ENCODE data around the gene CBLB.
"Not testable (repeated sequence)": the region's sequence is repeated elsewhere in the genome, so short reads cannot be mapped to it uniquely, and the experiment has no call there.

Gene CBLB

DNA sequence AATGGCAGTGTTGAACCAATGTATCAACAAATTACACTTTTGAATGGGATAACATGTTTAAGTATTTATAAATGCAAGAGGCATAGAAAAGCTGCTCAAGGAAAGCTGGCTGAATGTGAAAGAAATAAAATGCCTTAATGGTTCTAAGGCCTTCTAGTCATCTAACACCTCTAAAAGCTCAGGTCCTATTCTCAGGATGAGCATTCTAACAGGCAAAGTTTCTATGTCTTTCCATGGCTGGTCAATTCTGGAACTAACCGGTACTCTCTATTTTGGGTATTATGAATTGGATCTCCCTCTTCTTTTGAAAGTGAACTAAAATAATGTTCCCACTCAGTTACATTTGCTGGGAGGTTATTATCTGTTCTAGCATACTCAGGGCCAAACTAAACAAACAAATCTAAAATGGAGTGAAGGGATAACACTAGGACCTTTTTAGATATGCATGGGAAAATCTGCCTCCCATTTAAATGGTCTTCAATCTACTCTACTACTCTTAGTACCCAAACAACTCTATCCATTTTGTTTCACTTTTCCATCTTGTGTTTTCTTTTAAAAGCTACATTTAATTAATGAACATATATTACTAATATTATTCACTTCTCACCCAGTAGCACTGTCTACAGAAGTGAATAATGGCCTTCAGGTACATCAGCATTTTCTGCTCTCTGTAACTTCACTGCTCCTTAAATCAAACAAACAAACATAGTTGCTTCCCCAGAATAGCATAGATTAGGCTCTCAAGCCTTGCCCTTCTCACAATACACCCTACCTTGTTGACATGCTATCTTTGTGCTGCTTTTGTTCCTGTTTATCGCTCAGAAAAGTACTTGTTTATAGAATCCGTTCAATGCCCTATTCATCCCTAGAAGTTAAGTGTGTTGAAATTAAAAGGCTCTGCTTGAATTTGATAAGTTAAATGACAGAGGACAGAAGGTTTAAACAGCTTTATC, 46.4 kb downstream of the CBLB start:
- no peak for DNase-seq (ENCODE audit: low spot score)
- in situ Hi-C loops (cut with MboI; ENCODE audit: low pct_unique_long_range_greater_than_20kb, low sequenced_read_pairs, unreplicated experiment) = no loop called here

DNA sequence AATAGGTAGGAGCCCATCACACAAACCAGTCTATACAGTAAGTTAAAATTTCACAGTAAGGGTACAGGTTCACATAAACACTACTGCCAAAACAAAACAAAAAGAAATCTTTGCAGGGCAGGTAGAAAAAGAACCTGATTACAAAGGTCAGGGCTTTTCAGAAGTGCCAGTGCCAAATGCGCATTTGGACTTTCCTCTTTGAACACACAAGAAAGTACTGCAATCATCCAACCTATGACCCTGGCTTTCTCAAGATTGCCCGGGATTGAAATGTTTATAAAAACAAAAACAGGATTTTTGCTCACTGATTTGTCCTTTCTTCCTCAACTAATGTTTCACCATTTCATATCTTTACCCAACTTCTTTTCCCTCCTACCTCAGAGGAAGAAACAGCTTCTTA, 47.4 kb downstream of the CBLB start:
- DNase-seq (ENCODE audit: low spot score) = no peak
- in situ Hi-C loops (cut with MboI; ENCODE audit: low pct_unique_long_range_greater_than_20kb, low sequenced_read_pairs, unreplicated experiment) = no loop called here
- TF ChIP-seq, protein P1, sequence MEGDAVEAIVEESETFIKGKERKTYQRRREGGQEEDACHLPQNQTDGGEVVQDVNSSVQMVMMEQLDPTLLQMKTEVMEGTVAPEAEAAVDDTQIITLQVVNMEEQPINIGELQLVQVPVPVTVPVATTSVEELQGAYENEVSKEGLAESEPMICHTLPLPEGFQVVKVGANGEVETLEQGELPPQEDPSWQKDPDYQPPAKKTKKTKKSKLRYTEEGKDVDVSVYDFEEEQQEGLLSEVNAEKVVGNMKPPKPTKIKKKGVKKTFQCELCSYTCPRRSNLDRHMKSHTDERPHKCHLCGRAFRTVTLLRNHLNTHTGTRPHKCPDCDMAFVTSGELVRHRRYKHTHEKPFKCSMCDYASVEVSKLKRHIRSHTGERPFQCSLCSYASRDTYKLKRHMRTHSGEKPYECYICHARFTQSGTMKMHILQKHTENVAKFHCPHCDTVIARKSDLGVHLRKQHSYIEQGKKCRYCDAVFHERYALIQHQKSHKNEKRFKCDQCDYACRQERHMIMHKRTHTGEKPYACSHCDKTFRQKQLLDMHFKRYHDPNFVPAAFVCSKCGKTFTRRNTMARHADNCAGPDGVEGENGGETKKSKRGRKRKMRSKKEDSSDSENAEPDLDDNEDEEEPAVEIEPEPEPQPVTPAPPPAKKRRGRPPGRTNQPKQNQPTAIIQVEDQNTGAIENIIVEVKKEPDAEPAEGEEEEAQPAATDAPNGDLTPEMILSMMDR (IDR thresholded peaks at IDR 0.05; ENCODE audit: extremely low read depth, insufficient read depth, missing control alignments) = no peak

More for the DNA sequence above, 46.4 kb downstream of the CBLB start:
- TF ChIP-seq, protein P1 (IDR thresholded peaks at IDR 0.05; ENCODE audit: extremely low read depth, insufficient read depth, missing control alignments) = no peak

- TF ChIP-seq, protein P1 (IDR thresholded peaks at IDR 0.05; ENCODE audit: extremely low read depth, insufficient read depth, missing control alignments) = no peak
- no peak for DNase-seq (ENCODE audit: low spot score)
- in situ Hi-C loops (cut with MboI; ENCODE audit: low pct_unique_long_range_greater_than_20kb, low sequenced_read_pairs, unreplicated experiment) = no loop called here
Measured at GRCh38 chr3:105816833-105817232, 52.0 kb downstream of the CBLB start.

DNA sequence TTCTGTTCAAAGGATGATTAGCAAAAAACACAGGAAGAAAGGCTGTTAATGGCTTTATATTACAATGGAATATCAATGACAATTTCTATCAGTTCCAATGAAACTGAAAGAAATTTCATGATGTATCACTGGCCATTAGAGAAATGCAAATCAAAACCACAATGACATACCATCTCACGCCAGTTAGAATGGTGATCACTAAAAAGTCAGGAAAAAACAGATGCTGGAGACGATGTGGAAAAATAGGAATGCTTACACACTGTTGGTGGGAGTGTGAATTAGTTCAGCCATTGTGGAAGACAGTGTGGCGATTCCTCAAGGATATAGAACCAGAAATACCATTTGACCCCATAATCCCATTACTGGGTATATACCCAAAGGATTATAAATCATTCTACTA, 53.5 kb downstream of the CBLB start:
- in situ Hi-C loops (cut with MboI; ENCODE audit: low pct_unique_long_range_greater_than_20kb, low sequenced_read_pairs, unreplicated experiment); DNase-seq (ENCODE audit: low spot score): not testable (repeated sequence)

- in situ Hi-C loops (cut with MboI; ENCODE audit: low pct_unique_long_range_greater_than_20kb, low sequenced_read_pairs, unreplicated experiment) = no loop called here
- TF ChIP-seq, protein P1 (IDR thresholded peaks at IDR 0.05; ENCODE audit: extremely low read depth, insufficient read depth, missing control alignments) = no peak
- no peak for DNase-seq (ENCODE audit: low spot score)
Measured at GRCh38 chr3:105813710-105814109, 55.1 kb downstream of the CBLB start.

- TF ChIP-seq, protein P1 (IDR thresholded peaks at IDR 0.05; ENCODE audit: extremely low read depth, insufficient read depth, missing control alignments) = no peak
- in situ Hi-C loops (cut with MboI; ENCODE audit: low pct_unique_long_range_greater_than_20kb, low sequenced_read_pairs, unreplicated experiment) = no loop called here
Measured at GRCh38 chr3:105812194-105812586, 56.6 kb downstream of the CBLB start.

GRCh38 chr3:105811518-105812193, 57.2 kb downstream of the CBLB start:
- no peak for DNase-seq (ENCODE audit: low spot score)
- TF ChIP-seq, protein P1 (IDR thresholded peaks at IDR 0.05; ENCODE audit: extremely low read depth, insufficient read depth, missing control alignments) = no peak
- in situ Hi-C loops (cut with MboI; ENCODE audit: low pct_unique_long_range_greater_than_20kb, low sequenced_read_pairs, unreplicated experiment) = no loop called here

More at GRCh38 chr3:105812194-105812586, 56.6 kb downstream of the CBLB start:
- no peak for DNase-seq (ENCODE audit: low spot score)
